GF-D8 (cell line): ENCODE measurements around the gene DUSP28.
"Not testable (repeated sequence)": the region's sequence is repeated elsewhere in the genome, so short reads cannot be mapped to it uniquely, and the experiment has no call there.

Experiments used
- DNase-seq: peaks from one replicate; lab custom pipeline; 2025; lab: John Stamatoyannopoulos, UW

The DUSP28 gene

GRCh38 chr2:240560084-240560479 lies at the start of gene DUSP28:
TSS of gene DUSP28 (plus strand) at chr2:240560357. CDS start at chr2:240560685, 328 bp downstream.
- DNase-seq, result peak; percentile 74

GRCh38 chr2:240510513-240511210 lies 49.5 kb upstream of the DUSP28 start:
- no peak for DNase-seq

GRCh38 chr2:240511351-240512108 lies 48.6 kb upstream of the DUSP28 start:
- no peak for DNase-seq

GRCh38 chr2:240512109-240512485 lies 48.1 kb upstream of the DUSP28 start:
- no peak for DNase-seq

- no peak for DNase-seq
Observed at GRCh38 chr2:240512666-240513535, 47.3 kb upstream of the DUSP28 start.

- DNase-seq, result peak; percentile 35
Observed at GRCh38 chr2:240513549-240514287, 46.4 kb upstream of the DUSP28 start.

GRCh38 chr2:240514631-240515030 lies 45.5 kb upstream of the DUSP28 start:
- no peak for DNase-seq

- DNase-seq, result no peak
Observed at GRCh38 chr2:240517342-240517741, 42.8 kb upstream of the DUSP28 start.

GRCh38 chr2:240518981-240519380 lies 41.2 kb upstream of the DUSP28 start:
- no peak for DNase-seq

GRCh38 chr2:240519396-240520129 lies 40.6 kb upstream of the DUSP28 start:
- DNase-seq, result no peak

- DNase-seq, result no peak
Observed at GRCh38 chr2:240520130-240520973, 39.8 kb upstream of the DUSP28 start.

GRCh38 chr2:240520974-240521350 lies 39.2 kb upstream of the DUSP28 start:
- DNase-seq, result no peak

- not testable (repeated sequence) for DNase-seq
Observed at GRCh38 chr2:240521885-240522284, 38.3 kb upstream of the DUSP28 start.

- DNase-seq, result no peak
Observed at GRCh38 chr2:240522406-240522805, 37.8 kb upstream of the DUSP28 start.

- no peak for DNase-seq
Observed at GRCh38 chr2:240523451-240524281, 36.5 kb upstream of the DUSP28 start.

- DNase-seq, result peak; percentile 60
Observed at GRCh38 chr2:240524963-240525718, 35.0 kb upstream of the DUSP28 start.

GRCh38 chr2:240525802-240526201 lies 34.4 kb upstream of the DUSP28 start:
- DNase-seq, result no peak

GRCh38 chr2:240526521-240526920 lies 33.6 kb upstream of the DUSP28 start:
- no peak for DNase-seq
